Adipocyte (in vitro differentiated cells): ENCODE measurements around the gene PARD3.

Source experiments
- DNase-seq: peaks from one replicate; pipeline ENCODE4 v3.0.0-alpha.2; 2015; ENCODE audit warnings: low read depth
- H3K27me3 ChIP-seq: replicated peaks from 2 replicates; pipeline ENCODE4 v1.7.0; 2013; ENCODE audit warnings: mild to moderate bottlenecking, low read length, moderate library complexity; ENCODE audit not compliant: control insufficient read depth, insufficient read depth
- H3K36me3 ChIP-seq: 2 replicates; pipeline ENCODE4 v1.7.0; 2013; ENCODE audit warnings: low read length, mild to moderate bottlenecking, moderate library complexity; ENCODE audit not compliant: control insufficient read depth, insufficient read depth, severe bottlenecking
- H3K4me1 ChIP-seq: 2 replicates; pipeline ENCODE4 v1.7.0; 2013; ENCODE audit warnings: mild to moderate bottlenecking, low read length, moderate library complexity; ENCODE audit not compliant: control insufficient read depth, insufficient read depth
- H3K4me3 ChIP-seq: 2 replicates; pipeline ENCODE4 v1.7.0; 2013; ENCODE audit warnings: mild to moderate bottlenecking, low read length, moderate library complexity
- H3K9ac ChIP-seq: 2 replicates; pipeline ENCODE4 v1.7.0; 2013; ENCODE audit warnings: mild to moderate bottlenecking, low read length, moderate library complexity
- H3K9me3 ChIP-seq: 2 replicates; pipeline ENCODE4 v1.7.0; 2013; ENCODE audit warnings: mild to moderate bottlenecking, low read length, moderate library complexity; ENCODE audit not compliant: control insufficient read depth

PARD3 gene

GRCh38 chr10:34213805-34214197 is 601.3 kb downstream of the PARD3 start:
- Histone ChIP-seq H3K9ac (no peak overlapping the region), H3K4me3 (no peak overlapping the region)

GRCh38 chr10:34213193-34213804 is 601.8 kb downstream of the PARD3 start:
- H3K9me3 ChIP-seq, result no peaks in the 10 kb centered on the region
- H3K27me3 ChIP-seq, result no peaks in the 10 kb centered on the region

More at GRCh38 chr10:34213805-34214197, 601.3 kb downstream of the PARD3 start:
- Histone ChIP-seq H3K36me3 (no peaks in the 10 kb centered on the region), H3K4me1 (no peaks in the 10 kb centered on the region), H3K9me3 (no peaks in the 10 kb centered on the region), H3K27me3 (no peaks in the 10 kb centered on the region)
- no peak for DNase-seq

GRCh38 chr10:34207343-34207742 is 607.8 kb downstream of the PARD3 start:
- no peaks in the 10 kb centered on the region for H3K36me3 ChIP-seq
- H3K27me3 ChIP-seq, result no peaks in the 10 kb centered on the region
- DNase-seq, result no peak
- no peaks in the 10 kb centered on the region for H3K4me1 ChIP-seq
- H3K9ac ChIP-seq, result no peak overlapping the region
- no peaks in the 10 kb centered on the region for H3K9me3 ChIP-seq
- no peak overlapping the region for H3K4me3 ChIP-seq

More at GRCh38 chr10:34213193-34213804, 601.8 kb downstream of the PARD3 start:
- Histone ChIP-seq H3K4me3 (no peak overlapping the region), H3K9ac (no peak overlapping the region), H3K36me3 (no peaks in the 10 kb centered on the region), H3K4me1 (no peaks in the 10 kb centered on the region)
- DNase-seq, result no peak

GRCh38 chr10:34206935-34207268 is 608.2 kb downstream of the PARD3 start:
- Histone ChIP-seq H3K4me3 (no peak overlapping the region), H3K27me3 (no peaks in the 10 kb centered on the region), H3K36me3 (no peaks in the 10 kb centered on the region), H3K4me1 (no peaks in the 10 kb centered on the region), H3K9ac (no peak overlapping the region), H3K9me3 (no peaks in the 10 kb centered on the region)
- DNase-seq, result no peak

GRCh38 chr10:34206078-34206934 is 608.8 kb downstream of the PARD3 start:
- DNase-seq, result no peak
- Histone ChIP-seq H3K27me3 (no peaks in the 10 kb centered on the region), H3K4me3 (no peak overlapping the region), H3K9me3 (no peaks in the 10 kb centered on the region), H3K4me1 (no peaks in the 10 kb centered on the region), H3K36me3 (no peaks in the 10 kb centered on the region), H3K9ac (no peak overlapping the region)

- Histone ChIP-seq H3K27me3 (no peaks in the 10 kb centered on the region), H3K36me3 (no peaks in the 10 kb centered on the region), H3K4me3 (no peak overlapping the region), H3K4me1 (no peaks in the 10 kb centered on the region), H3K9ac (no peak overlapping the region), H3K9me3 (no peaks in the 10 kb centered on the region)
- DNase-seq, result no peak
Measured at GRCh38 chr10:34205452-34205851, 609.6 kb downstream of the PARD3 start.

GRCh38 chr10:34203966-34204630 is 611.0 kb downstream of the PARD3 start:
- H3K4me3 ChIP-seq, result no peak overlapping the region
- H3K27me3 ChIP-seq, result no peaks in the 10 kb centered on the region
- H3K4me1 ChIP-seq, result no peaks in the 10 kb centered on the region
- H3K9ac ChIP-seq, result no peak overlapping the region
- H3K9me3 ChIP-seq, result no peaks in the 10 kb centered on the region
- DNase-seq, result no peak
- no peaks in the 10 kb centered on the region for H3K36me3 ChIP-seq

GRCh38 chr10:34200355-34200901 is 614.7 kb downstream of the PARD3 start:
- Histone ChIP-seq H3K4me3 (no peak overlapping the region), H3K36me3 (no peaks in the 10 kb centered on the region), H3K4me1 (no peaks in the 10 kb centered on the region), H3K27me3 (no peaks in the 10 kb centered on the region), H3K9me3 (no peaks in the 10 kb centered on the region), H3K9ac (no peak overlapping the region)
- DNase-seq, result no peak

GRCh38 chr10:34198953-34199352 is 616.1 kb downstream of the PARD3 start:
- no peaks in the 10 kb centered on the region for H3K27me3 ChIP-seq

GRCh38 chr10:34196058-34196433 is 619.0 kb downstream of the PARD3 start:
- Histone ChIP-seq H3K36me3 (no peaks in the 10 kb centered on the region), H3K27me3 (no peaks in the 10 kb centered on the region), H3K9me3 (no peaks in the 10 kb centered on the region), H3K4me1 (peaks cover 10% of the 10 kb centered on the region), H3K9ac (no peak overlapping the region), H3K4me3 (no peak overlapping the region)
- no peak for DNase-seq

More at GRCh38 chr10:34198953-34199352, 616.1 kb downstream of the PARD3 start:
- H3K4me3 ChIP-seq, result no peak overlapping the region
- H3K36me3 ChIP-seq, result no peaks in the 10 kb centered on the region
- no peak for DNase-seq
- no peak overlapping the region for H3K9ac ChIP-seq
- H3K9me3 ChIP-seq, result no peaks in the 10 kb centered on the region
- peaks cover 7% of the 10 kb centered on the region for H3K4me1 ChIP-seq

GRCh38 chr10:34195364-34196057 is 619.6 kb downstream of the PARD3 start:
- no peaks in the 10 kb centered on the region for H3K36me3 ChIP-seq
- H3K27me3 ChIP-seq, result no peaks in the 10 kb centered on the region
- H3K9ac ChIP-seq, result no peak overlapping the region
- DNase-seq, result no peak
- no peak overlapping the region for H3K4me3 ChIP-seq
- peaks cover 10% of the 10 kb centered on the region for H3K4me1 ChIP-seq
- H3K9me3 ChIP-seq, result no peaks in the 10 kb centered on the region
